ENCODE data around the gene HLA-DMA. TPM values are rescaled to one million over a fixed set of nuclear protein-coding genes. Genes with fewer than 3 reads are reported as not detected.

HLA-DMA gene
- total and polyA plus RNA-seq, 2 of the 13 experiments (the other 11 are each of a cell fraction or from before 2014, with no cell fraction given), result 0.70 to 0.71 TPM

GRCh38 chr6:32968093-32968866 lies 15.4 kb upstream of the HLA-DMA start, which contains the start of gene BRD2 (continued):
- TF ChIP-seq ZBTB4 (CRISPR knock-in tag; IDR thresholded peaks at IDR 0.05; ENCODE audit: borderline replicate concordance) (peak; percentile 80; the same call in 1 of the 2 replicates), ZNF672 (CRISPR knock-in tag; IDR thresholded peaks at IDR 0.05) (peak; percentile 72; the same call in 1 of the 2 replicates), NFRKB (IDR thresholded peaks at IDR 0.05) (peak; percentile 39; the same call in 1 of the 2 replicates), GATAD2A (CRISPR knock-in tag; IDR thresholded peaks at IDR 0.05) (peak; percentile 24; the same call in 1 of the 2 replicates), PHF5A (CRISPR knock-in tag; IDR thresholded peaks at IDR 0.05; ENCODE audit: low read depth, unreplicated experiment) (peak; percentile 84), SOX5 (CRISPR knock-in tag; IDR thresholded peaks at IDR 0.05; ENCODE audit: borderline replicate concordance) (peak; percentile 38; the same call in 1 of the 2 replicates), NFIB (CRISPR knock-in tag; IDR thresholded peaks at IDR 0.05; ENCODE audit: borderline replicate concordance) (no peak), ZNF121 (CRISPR knock-in tag; IDR thresholded peaks at IDR 0.05) (peak; percentile 41; the same call in 1 of the 2 replicates), JUN (CRISPR knock-in tag; IDR thresholded peaks at IDR 0.05) (peak; percentile 88), CENPX (CRISPR knock-in tag; IDR thresholded peaks at IDR 0.05) (no peak), ATF6 (CRISPR knock-in tag; conservative IDR thresholded peaks at IDR 0.05) (0 out of 2 replicates have a peak, but pooled peaks have one; percentile 58), JUND (CRISPR knock-in tag; IDR thresholded peaks at IDR 0.05) (peak; percentile 56), ZBED4 (CRISPR knock-in tag; IDR thresholded peaks at IDR 0.05; ENCODE audit: borderline replicate concordance) (peak; percentile 85), SRSF9 (IDR thresholded peaks at IDR 0.05; ENCODE audit: borderline replicate concordance, insufficient read depth, low read depth, low read length, poor library complexity, severe bottlenecking) (no peak), ZNF577 (CRISPR knock-in tag; IDR thresholded peaks at IDR 0.05; ENCODE audit: borderline replicate concordance, low read depth) (0 out of 2 replicates have a peak, but pooled peaks have one; percentile 89), LRRFIP1 (CRISPR knock-in tag; conservative IDR thresholded peaks at IDR 0.05) (no peak), TOPORS (CRISPR knock-in tag; IDR thresholded peaks at IDR 0.05) (peak; percentile 97)
